B cell (primary cell): ENCODE results near the gene RRAS2. TPM values are rescaled to one million over a fixed set of nuclear protein-coding genes. Genes with fewer than 3 reads are reported as not detected.
"Not testable (repeated sequence)": the region's sequence is repeated elsewhere in the genome, so short reads cannot be mapped to it uniquely, and the experiment has no call there.

Experiments used
- ATAC-seq: fragments of 200-7000 bp; cut with Tn5 transposase; one replicate; pipeline ENCODE4 v1.10.0; 2021; ENCODE audit warnings: low read depth, mild to moderate bottlenecking, moderate number of reproducible peaks, moderate library complexity
- CTCF ChIA-PET: fragments of 350-600 bp; sonication (Branson Sonifier 250); formaldehyde crosslinking; loops from one replicate; lab custom pipeline; 2021; ENCODE audit warnings: antibody characterized with exemption, inconsistent platforms; lab: Charles Lee
- POLR2A ChIA-PET: fragments of 350-600 bp; sonication (Branson Sonifier 250); formaldehyde crosslinking; loops from one replicate; lab custom pipeline; 2021; ENCODE audit warnings: antibody characterized with exemption; lab: Charles Lee
- DNase-seq: peaks from one replicate; pipeline ENCODE4 v3.0.0; 2013
- H2AFZ ChIP-seq: 2 replicates; pipeline ENCODE4 v1.6.1; 2012; ENCODE audit warnings: mild to moderate bottlenecking, low read depth, low read length; ENCODE audit not compliant: insufficient read depth, poor library complexity, severe bottlenecking
- H3K27ac ChIP-seq, 2 donors: 1 replicate in 1 of 2; 2 replicates in 1 of 2; pipeline ENCODE4 v1.5.1; 2012 to 2013; ENCODE audit warnings: low read length in 2 of 2, mild to moderate bottlenecking in 2 of 2, moderate library complexity in 1 of 2
- H3K27me3 ChIP-seq, 4 experiments: fragments of 200-600 bp in 1 of 4; sonication (generic) in 1 of 4; replicated peaks in 1 of 4; 1 replicate in 2 of 4; 2 replicates in 2 of 4; pipeline versions ENCODE4 v1.6.1 to v1.7.0; 2013 to 2016; ENCODE audit warnings: low read length in 3 of 4, mild to moderate bottlenecking in 2 of 4, mixed read lengths in 1 of 4, moderate library complexity in 1 of 4; ENCODE audit not compliant: insufficient read depth in 4 of 4, control insufficient read depth in 3 of 4; ENCODE audit errors: control extremely low read depth in 1 of 4
- H3K36me3 ChIP-seq, 2 experiments: replicated peaks in 1 of 2; 1 replicate in 1 of 2; 2 replicates in 1 of 2; pipeline versions ENCODE4 v1.6.1 to v1.7.1; 2013; ENCODE audit warnings: low read length in 1 of 2; ENCODE audit not compliant: insufficient read depth in 2 of 2, control insufficient read depth in 1 of 2; ENCODE audit errors: control extremely low read depth in 1 of 2, extremely low read depth in 1 of 2
- H3K4me1 ChIP-seq, 2 donors: fragments of 200-600 bp in 1 of 2; sonication (generic) in 1 of 2; 1 replicate in 1 of 2; 2 replicates in 1 of 2; pipeline versions ENCODE4 v1.5.1 to v1.6.1; 2013 to 2017; ENCODE audit warnings: low read length in 2 of 2; ENCODE audit not compliant: control insufficient read depth in 2 of 2, insufficient read depth in 2 of 2
- H3K4me2 ChIP-seq: replicated peaks from 2 replicates; pipeline ENCODE3; 2012; ENCODE audit warnings: mild to moderate bottlenecking, low read depth, low read length; ENCODE audit not compliant: poor library complexity, severe bottlenecking
- H3K4me3 ChIP-seq, 5 experiments: fragments of 200-600 bp in 1 of 5; sonication (generic) in 1 of 5; 1 replicate in 3 of 5; 2 replicates in 2 of 5; pipeline versions ENCODE4 v1.5.1 to v1.7.0; 2011 to 2016; ENCODE audit warnings: low read length in 4 of 5, mild to moderate bottlenecking in 4 of 5, low read depth in 2 of 5, control low read depth in 1 of 5, moderate library complexity in 1 of 5; ENCODE audit not compliant: insufficient read depth in 1 of 5; ENCODE audit errors: control extremely low read depth in 1 of 5, extremely low read depth in 1 of 5
- H3K79me2 ChIP-seq: fragments of 200-600 bp; sonication (generic); one replicate; pipeline ENCODE4 v1.6.0; 2016; ENCODE audit warnings: low read length; ENCODE audit not compliant: control insufficient read depth, insufficient read depth
- H3K9ac ChIP-seq: fragments of 200-600 bp; sonication (generic); 2 replicates; pipeline ENCODE4 v1.6.1; 2017; ENCODE audit warnings: mild to moderate bottlenecking, low read length, moderate library complexity
- H3K9me3 ChIP-seq, 3 donors: one replicate each; pipeline versions ENCODE4 v1.6.1 to v1.7.1; 2013; ENCODE audit warnings: low read length in 2 of 3; ENCODE audit not compliant: control insufficient read depth in 2 of 3, insufficient read depth in 1 of 3; ENCODE audit errors: control extremely low read depth in 1 of 3
- H4K20me1 ChIP-seq: 2 replicates; pipeline ENCODE4 v1.6.0; 2012; ENCODE audit warnings: mild to moderate bottlenecking, low read length; ENCODE audit not compliant: insufficient read depth, control insufficient read depth, poor library complexity, severe bottlenecking
- H3K27ac Mint-ChIP-seq: one replicate; pipeline ENCODE4 v1.8.0; 2021; ENCODE audit warnings: mixed read lengths
- H3K27me3 Mint-ChIP-seq: one replicate; pipeline ENCODE4 v1.8.0; 2021; ENCODE audit warnings: mixed read lengths
- H3K4me1 Mint-ChIP-seq: one replicate; pipeline ENCODE4 v1.8.0; 2021; ENCODE audit warnings: mixed read lengths
- H3K4me3 Mint-ChIP-seq: one replicate; pipeline ENCODE4 v1.8.0; 2021; ENCODE audit warnings: mixed read lengths
- H3K9me3 Mint-ChIP-seq: one replicate; pipeline ENCODE4 v1.8.0; 2022; ENCODE audit warnings: mixed read lengths; ENCODE audit not compliant: insufficient read depth
- CTCF ChIP-seq: fragments of 200-600 bp; IDR thresholded peaks from one replicate; pipeline ENCODE4 v1.8.0; 2022; ENCODE audit warnings: antibody characterized with exemption, mild to moderate bottlenecking
- EZH2 ChIP-seq: IDR thresholded peaks from 2 replicates; pipeline ENCODE4 v1.6.1; 2012; ENCODE audit warnings: borderline replicate concordance, low read depth, mild to moderate bottlenecking, moderate library complexity, low read length; ENCODE audit not compliant: insufficient read depth, poor library complexity, severe bottlenecking
- WGBS: methylation state at CpG from one replicate; pipeline ENCODE4 v1.1.5; 2013; ENCODE audit warnings: missing lambda C conversion rate; ENCODE audit not compliant: insufficient coverage; 5-methylcytosine and 5-hydroxymethylcytosine counted together
- intact Hi-C: fragments of 100-400 bp; cut with micrococcal nuclease; formaldehyde crosslinking; loops from one replicate; pipeline ENCODE4 v1.10.0; 2022
- polyA plus RNA-seq: library from polyadenylated mRNA; depleted of rRNA; stranded (reverse); fragments of >200 nt; gene quantifications from 2 replicates; pipeline ENCODE4 v1.2.3, GENCODE V29; 2012
- total RNA-seq, 2 donors: library from RNA; stranded (reverse); fragments of 120-200 nt in 1 of 2; gene quantifications; 1 replicate in 1 of 2; 2 replicates in 1 of 2; pipeline versions ENCODE4 v1.2.3 to v1.2.4, GENCODE V29; 2013 to 2022

Gene RRAS2
- total and polyA plus RNA-seq, 2 donors (not counting 1 experiment from before 2014, with no cell fraction given) = 31.8 to 72.4 TPM

GRCh38 chr11:14356342-14356741, 2.6 kb downstream of the RRAS2 start:
- H3K9me3 Mint-ChIP-seq = no peaks in the 10 kb centered on the region
- ChIA-PET CTCF (interaction anchor here (0.7 to 4.3 kb wide), 9 partner anchors 11 to 99 kb away, joined by 3 to 14 read pairs (median 4); no protein-coding TSS in a partner anchor), POLR2A (interaction anchor here (0.7 to 1.0 kb wide), 2 partner anchors 34 to 62 kb away, joined by 3 read pairs; no protein-coding TSS in a partner anchor)
- peaks cover 32% of the 10 kb centered on the region for H4K20me1 ChIP-seq
- no CpG with 5 or more reads among the region's 2 CpGs for WGBS
- intact Hi-C loops = loop anchor here (1.0 to 5.0 kb wide), 5 partner anchors 8 to 166 kb away; partner anchors contain the start of genes COPB1 and PSMA1
- H3K27me3 ChIP-seq = no peaks in the 10 kb centered on the region
- no peak for ATAC-seq
- H3K4me3 Mint-ChIP-seq = peak overlapping the region; percentile 69
- H3K36me3 ChIP-seq = no peaks in the 10 kb centered on the region
- H3K9me3 ChIP-seq = no peaks in the 10 kb centered on the region
- no peak overlapping the region for H2AFZ ChIP-seq
- H3K9ac ChIP-seq = peak overlapping the region; percentile 13
- peak overlapping the region; percentile 89 for H3K4me2 ChIP-seq
- peaks cover 56% of the 10 kb centered on the region for H3K4me1 Mint-ChIP-seq
- H3K79me2 ChIP-seq = peaks cover 83% of the 10 kb centered on the region
- peak overlapping the region; percentile 39 for H3K27ac Mint-ChIP-seq
- peak overlapping the region in 1 of 5 experiments; percentile 8 for H3K4me3 ChIP-seq
- H3K27me3 Mint-ChIP-seq = no peaks in the 10 kb centered on the region
- peak overlapping the region in 1 of 2 donors; percentile 59 for H3K27ac ChIP-seq
- TF ChIP-seq EZH2 (no peak), CTCF (no peak)
- no peak for DNase-seq
- peaks cover 34 to 44% of the 10 kb centered on the region in 2 donors for H3K4me1 ChIP-seq

DNA sequence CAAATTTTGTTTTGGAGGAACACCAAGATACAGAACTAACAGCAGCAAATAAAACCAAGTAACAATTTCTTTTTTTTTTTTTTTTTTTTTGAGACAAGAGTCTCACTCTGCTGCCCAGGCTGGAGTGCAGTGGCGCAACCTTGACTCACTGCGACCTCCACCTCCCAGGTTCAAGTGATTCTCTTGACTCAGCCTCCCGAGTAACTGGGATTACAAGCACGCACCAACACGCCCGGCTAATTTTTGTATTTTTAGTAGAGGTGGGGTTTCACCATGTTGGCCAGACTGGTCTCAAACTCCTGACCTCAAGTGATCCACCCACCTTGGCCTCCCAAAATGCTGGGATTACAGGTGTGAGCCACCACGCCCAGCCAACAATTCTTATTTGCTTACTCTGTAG, 4.4 kb downstream of the RRAS2 start:
- Histone ChIP-seq H4K20me1 (peaks cover 46% of the 10 kb centered on the region), H3K79me2 (peaks cover 99% of the 10 kb centered on the region), H3K27ac (peak overlapping the region in 1 of 2 donors; percentile 59), H3K4me2 (peak overlapping the region; percentile 89), H3K4me1 (peaks cover 43 to 58% of the 10 kb centered on the region in 2 donors)
- H3K9ac ChIP-seq, H3K9me3 ChIP-seq, H2AFZ ChIP-seq, H3K4me3 ChIP-seq, H3K27ac Mint-ChIP-seq, H3K27me3 ChIP-seq, DNase-seq, H3K27me3 Mint-ChIP-seq, H3K36me3 ChIP-seq, H3K9me3 Mint-ChIP-seq, POLR2A ChIA-PET, ATAC-seq: not testable (repeated sequence)
- Mint-ChIP-seq H3K4me3 (peak overlapping the region; percentile 24), H3K4me1 (peaks cover 69% of the 10 kb centered on the region)
- CTCF ChIA-PET = interaction anchor here (0.6 to 4.3 kb wide), 5 partner anchors 9 to 101 kb away, joined by 3 to 14 read pairs (median 5); no protein-coding TSS in a partner anchor
- WGBS = 100% methylated on average over 2 of the region's 7 CpGs
- intact Hi-C loops = loop anchor here (5.0 kb wide), 2 partner anchors 143 to 168 kb away; partner anchors contain the start of genes COPB1 and PSMA1
